GM10847 (cell line): Measurements from ENCODE around the gene ZNF787.

Experiments used
- POLR2A ChIP-seq: IDR thresholded peaks from 2 replicates; pipeline ENCODE4 v1.6.1; 2011; ENCODE audit not compliant: insufficient read length; ENCODE audit errors: extremely low read depth

Gene ZNF787

DNA sequence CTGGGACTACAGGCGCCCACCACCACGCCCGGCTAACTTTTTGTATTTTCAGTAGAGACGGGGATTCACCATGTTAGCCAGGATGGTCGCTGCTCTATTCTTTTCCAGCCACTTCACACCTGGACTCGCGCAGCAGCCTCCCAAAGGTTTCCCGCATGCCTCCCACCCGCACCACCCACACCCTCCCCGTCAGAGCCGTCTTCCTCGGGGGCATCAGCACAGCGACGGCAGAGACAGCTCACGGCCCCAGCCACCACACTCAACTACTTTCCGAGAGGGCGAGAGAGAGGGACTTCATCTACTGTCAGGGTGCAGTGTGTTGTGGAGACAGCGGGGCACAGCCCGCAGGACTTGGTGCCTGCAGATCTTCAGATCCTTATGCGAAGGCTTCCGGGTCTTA lies 5.6 kb downstream of the ZNF787 start:
- no peak for TF ChIP-seq POLR2A

DNA sequence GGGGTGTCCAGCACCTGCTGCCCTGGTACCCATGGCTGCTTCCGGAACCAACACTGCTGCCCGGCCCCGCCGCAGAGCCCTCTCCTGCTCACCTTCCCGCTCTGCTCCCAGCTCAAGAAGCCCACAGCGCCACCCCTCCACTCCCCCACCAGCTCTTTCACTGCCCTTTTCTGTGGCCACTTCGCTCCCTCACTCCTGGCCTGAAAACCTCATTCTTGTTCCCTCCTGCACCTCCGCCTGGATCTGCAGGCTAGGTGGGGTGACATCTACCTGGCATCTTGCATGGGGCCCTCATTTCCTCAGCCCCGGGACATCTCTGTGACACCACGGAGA lies 6.4 kb downstream of the ZNF787 start:
- no peak for TF ChIP-seq POLR2A

DNA sequence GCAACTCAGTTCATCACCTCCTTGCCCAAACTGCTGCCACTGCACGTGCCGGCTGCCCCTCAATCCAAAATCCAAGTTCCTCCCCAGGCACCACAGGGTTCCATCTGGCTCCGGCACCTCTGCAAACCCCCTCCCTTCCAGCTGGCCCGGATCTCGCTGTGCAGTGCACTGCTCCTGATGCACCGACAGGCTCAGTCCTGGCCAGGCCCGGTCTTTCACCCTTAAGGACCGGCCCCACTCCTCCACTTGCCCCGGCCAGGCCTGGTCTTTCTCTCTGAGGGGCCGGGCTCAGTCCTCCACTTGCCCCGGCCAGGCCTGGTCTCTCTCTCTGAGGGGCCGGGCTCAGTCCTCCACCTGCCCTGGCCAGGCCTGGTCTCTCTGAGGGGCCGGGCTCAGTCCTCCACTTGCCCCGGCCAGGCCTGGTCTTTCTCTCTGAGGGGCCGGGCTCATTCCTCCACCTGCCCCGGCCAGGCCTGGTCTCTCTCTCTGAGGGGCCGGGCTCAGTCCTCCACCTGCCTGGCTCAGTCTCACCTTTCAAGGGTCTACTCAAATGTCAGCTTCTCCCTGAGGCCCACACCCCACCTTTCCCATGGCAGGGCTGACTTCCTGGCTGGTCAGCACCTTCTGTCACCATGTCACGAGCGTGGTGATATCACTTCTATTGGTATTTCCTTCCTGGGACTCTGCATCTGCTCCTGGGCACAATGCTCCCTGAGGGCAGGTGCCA lies 6.9 kb downstream of the ZNF787 start:
- TF ChIP-seq POLR2A = no peak

DNA sequence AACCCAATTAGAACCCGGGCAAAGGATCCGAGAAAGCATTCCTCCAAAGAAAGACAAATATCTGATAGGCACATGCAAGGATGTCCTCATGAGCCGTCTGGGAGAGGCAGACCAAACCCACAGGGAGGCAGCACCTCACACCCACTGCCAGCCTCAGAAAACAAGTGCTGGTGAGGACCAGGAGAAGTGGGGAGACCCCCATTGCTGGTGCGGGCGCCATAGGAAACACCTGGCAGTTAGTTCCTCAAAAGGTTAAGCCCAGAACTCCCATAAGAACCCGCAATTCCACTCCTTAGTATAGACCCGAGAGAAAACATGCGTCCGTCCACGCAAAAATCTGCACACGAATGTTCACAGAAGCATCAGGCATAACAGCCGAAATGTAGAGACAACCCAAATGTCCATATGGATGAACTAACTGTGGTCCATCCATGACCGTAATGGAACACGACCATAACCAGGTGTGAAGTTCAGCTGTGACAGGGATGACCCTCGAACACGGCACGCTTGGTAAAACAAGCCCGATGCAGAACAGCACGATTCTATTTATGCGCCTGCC lies 7.9 kb downstream of the ZNF787 start:
- no peak for TF ChIP-seq POLR2A

DNA sequence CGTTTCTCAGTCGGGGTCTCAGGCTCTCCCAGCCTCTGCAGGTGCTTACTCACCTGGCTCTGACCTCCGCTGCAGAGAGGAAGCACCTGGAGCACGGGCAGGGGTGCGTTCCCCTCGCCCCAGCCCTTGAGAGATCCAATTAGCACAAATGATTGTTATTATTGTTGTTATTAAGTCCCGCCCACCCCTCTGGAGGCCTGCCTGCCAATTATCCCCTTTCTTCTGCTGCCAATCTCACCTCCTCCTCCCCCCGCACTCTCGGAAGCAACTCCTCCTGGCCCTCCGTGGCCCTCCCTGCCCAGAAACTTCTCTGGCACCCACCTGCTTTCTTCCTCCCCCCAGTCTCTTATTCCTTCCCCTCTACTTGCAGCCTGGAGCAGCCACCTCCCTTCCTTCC lies 8.8 kb downstream of the ZNF787 start:
- no peak for TF ChIP-seq POLR2A

DNA sequence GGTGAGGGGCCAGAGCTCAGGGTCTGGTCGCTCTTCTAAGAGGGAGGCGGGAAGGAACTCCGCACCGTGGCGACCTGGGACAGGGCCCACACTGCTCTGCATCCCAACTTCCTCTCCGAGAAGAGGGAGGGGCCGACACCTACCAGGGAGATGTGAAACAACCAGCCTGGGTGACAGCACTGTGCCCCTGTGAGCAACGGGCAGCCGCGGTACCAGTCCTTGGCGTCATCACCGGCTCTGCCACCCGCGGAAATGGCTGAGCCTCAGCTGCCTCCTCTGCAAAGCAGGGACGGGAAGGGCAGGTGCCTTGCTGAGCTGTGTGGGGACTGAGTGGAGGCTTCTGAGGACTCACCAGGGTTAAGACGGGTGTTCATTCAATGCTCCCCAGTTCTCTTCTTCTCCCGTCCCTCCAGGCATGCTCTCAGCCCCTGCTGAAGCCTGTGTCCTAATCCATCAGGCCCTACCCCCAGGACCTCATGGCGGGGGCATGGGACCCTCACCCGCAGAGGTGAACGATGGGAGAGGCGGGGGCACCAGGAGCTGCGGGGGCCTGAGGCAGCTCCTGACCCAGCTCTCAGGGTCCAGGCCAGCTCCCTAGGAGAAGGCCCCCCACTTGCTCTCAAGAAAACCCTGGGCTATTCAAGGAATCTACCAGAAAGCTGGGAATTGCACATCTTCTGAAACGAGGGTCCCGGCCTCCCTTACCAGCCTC lies 9.3 kb downstream of the ZNF787 start:
- TF ChIP-seq POLR2A = no peak

DNA sequence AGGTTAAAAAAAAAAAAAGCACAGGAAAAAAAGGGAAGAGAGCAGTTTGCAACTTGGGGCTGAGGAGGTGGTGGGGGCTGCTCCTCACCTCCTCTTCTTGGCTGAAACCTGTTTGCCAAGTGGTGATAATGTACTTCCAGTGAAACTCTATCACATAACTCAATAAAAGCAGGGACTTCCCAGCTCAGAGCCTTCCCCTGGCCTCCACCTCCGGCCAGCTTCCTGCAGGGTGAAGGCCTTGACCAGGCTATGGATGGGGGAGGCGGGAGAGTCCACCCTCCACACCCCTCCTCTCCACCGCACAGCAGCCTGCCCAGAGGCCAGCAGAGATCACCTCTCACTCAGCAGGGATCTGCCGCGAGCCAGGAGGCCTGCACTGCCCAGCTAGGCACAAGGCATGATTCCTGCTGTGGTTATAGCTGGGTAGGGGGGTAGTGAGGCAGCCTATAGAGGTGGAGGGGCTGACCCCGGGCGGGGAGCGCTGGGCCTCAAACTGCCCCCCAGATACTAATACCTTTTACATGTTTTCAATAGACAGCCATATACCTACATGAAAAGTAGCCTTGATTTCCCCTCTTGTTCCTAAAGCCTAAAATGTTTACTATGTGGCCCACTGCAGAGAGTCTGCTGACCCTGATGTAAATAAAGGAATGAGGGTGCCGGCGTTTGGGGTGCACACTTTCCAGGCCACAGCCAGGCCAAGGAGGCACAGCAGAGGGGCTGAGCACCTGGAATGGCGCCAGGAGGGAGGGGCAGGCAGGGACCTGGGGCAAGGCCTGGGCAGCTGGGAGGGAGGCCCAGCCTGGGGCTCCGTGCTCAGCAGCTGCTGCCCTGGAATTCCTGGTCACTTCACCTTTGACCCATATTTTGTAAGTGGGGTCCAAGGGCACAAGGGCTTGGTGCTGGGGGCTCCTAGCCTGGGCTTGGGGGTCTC lies 10.3 kb downstream of the ZNF787 start:
- no peak for TF ChIP-seq POLR2A

DNA sequence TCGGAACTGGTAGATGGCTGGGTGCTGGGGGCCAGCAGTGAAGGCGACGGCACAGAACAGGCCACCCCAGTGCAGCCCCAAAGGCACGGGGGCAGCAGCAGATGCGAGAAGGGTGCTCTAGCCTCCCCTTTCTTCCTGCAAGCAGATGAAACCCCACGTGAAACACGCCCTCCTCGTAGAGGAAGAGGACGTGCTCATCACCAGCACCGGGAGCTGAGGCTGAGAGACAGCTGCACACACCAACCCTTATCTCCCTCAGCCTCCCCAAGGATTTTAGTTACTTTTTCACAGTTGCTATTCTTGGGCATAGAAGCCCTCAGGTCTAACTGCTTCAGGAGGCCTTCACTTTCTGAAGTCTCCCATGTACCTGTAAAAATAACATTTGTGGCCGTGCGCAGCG lies 11.9 kb downstream of the ZNF787 start:
- TF ChIP-seq POLR2A = no peak

DNA sequence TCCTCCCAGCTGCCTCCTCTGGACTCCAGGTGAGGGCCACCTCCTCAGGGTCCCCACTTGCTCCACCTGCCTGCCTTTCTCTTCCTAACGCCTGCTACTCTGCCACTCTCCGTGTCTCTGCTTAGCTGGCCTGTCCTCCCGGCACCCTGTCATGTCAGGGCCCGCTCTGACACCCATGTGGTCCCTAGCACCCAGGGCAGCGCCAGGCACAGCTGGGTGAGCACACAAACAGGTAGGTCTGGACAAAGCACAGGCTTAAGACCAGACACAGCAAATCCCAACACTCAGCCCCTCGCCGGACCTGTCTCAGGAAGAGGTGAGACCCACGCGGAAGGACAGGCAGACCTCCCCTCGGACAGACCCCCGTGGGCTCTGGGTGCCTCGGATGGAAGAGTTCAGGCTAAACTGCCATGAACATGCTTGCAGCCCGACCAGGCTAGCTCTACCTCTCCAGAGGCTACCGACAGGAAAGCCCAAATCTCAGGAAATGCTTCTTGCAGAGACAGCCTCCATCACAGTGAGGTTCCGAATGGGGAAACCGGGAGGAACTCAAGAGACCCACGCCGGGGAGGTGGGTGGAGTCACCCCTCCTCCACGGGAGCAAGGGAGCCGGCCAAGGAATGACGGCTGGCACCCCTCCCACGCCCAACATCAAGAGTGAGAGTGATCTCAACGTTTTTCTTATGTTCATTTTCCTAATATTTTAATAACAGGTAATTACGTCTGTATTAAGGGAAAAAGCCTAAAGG lies 12.5 kb downstream of the ZNF787 start:
- no peak for TF ChIP-seq POLR2A

DNA sequence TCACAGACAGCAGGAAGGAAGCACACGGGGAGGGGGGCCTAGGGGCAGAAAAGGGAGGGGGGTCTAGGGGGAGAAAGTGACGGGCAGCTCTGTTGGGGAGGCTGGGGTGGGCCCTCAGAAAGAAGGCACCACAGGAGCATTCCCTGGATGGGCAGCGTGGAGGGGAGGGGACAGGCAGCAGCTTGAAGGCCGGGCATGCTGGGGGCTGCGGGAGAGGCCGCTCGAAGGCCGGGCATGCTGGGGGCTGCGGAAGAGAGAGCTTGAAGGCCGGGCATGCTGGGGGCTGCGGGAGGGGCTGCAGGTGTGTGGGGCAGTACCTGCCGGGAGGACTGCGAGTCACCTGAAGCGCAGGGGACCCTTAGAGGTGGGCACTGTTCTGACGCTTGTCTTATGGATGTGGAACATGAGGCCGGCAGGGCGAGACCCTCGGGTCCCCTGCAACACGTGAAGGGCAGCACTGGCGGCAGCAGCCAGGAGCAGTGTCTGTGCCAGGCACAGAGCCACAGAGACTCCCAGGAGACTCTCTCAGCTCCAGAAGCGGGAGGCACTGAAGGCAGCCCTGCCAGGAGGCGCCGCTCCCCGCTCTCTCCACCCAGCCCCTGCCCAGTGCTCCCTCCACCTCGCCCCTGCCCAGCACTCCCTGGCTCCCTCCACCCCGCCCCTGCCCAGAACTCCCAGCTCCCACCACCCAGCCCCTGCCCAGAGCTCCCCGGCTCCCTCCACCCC lies 13.3 kb downstream of the ZNF787 start:
- TF ChIP-seq POLR2A = no peak

DNA sequence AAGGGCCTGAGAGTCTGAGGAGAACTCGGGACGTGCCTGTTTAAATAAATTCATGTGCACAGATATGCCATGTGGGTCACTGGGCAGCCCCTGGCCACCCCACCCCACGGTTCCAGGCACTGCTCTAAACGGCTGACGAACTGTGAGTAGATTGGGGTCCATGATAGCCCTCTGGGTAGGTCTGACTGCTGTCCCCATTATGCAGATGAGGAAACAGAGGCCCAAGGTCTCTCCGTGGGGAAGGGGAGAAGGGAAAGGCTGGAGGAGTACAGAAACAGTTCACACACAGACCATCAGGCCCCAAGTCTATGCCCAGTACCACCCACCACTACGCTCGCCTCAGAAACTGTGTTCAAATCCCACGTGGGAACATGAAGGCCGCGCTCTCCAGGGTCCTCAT lies 14.1 kb downstream of the ZNF787 start:
- TF ChIP-seq POLR2A = no peak

DNA sequence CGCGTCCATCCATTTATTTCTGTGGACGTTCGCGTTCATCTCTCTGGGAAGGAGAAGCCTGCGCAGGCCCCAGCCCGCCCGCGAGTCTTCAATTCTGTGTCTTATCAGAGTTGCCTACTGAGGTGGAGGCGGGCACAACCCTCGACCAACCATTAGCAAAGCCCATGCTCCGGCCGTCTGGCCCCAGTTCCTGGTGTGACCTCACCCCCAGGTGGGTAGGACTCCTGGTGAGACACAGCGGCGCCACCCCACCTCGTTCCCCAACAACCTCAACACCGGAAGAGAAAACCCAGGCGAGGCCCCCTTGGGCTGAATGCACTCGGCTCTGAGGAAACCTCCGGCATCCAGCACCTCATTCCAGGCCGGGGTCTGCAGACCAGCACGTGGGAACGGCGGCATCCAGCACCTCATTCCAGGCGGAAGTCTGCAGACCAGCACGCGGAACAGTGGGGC lies 14.7 kb downstream of the ZNF787 start:
- no peak for TF ChIP-seq POLR2A

DNA sequence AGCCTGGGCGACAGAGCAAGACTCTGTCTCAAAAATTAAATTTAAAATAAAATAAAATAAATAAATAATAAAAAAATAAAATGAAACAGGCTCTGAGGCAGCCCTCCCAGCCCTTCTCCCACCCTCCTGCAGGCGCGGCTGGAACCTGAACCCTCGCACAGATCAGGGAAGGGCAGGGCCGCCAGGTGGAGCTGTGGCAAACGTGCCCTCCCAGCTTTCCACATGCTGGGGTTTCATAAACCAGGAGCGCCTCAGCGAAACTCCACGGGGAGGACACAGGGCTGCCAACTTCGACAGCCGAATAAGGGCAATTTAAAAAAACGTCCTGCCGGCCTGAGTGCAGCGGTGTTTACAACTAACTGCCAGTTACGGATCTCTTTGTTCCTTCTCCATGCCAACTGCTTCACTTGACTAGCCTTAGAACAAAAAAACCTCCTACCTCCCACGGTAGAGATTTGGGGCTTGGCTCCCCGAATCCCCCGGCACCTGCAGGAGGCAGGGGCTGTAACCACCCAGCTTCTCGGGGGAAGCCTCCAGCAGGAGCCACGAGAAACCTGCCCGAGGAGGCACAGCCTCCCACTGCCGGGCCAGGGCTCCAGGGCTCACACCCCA lies 15.9 kb downstream of the ZNF787 start:
- no peak for TF ChIP-seq POLR2A

DNA sequence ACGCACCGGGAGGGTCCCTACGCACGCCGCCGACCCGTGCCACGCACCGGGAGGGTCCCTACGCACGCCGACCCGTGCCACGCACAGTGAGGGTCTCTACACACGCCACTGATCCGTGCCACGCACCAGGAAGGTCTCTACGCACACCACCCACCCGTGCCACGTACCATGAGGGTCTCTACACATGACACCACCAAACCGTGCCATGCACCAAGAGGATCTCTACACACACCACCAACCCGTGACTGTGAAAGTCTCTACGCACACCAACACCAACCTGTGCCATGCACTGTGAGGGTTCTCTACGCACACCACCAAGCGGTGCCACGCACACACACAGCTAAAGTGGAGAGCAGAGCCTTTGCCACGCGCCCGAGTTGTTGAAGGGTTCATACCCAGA lies 16.7 kb downstream of the ZNF787 start:
- no peak for TF ChIP-seq POLR2A
